ENCODE data around the gene PARD3. TPM values are rescaled to one million over a fixed set of nuclear protein-coding genes. Genes with fewer than 3 reads are reported as not detected.

The PARD3 gene
- total RNA-seq, 4 donors from 2014 or later = 115 to 226 (median 141) TPM

GRCh38 chr10:34384372-34384771 lies 430.7 kb downstream of the PARD3 start:
- no peak for DNase-seq (ENCODE audit: low spot score in 2 of 2)
- Histone ChIP-seq H3K36me3 (peaks cover 15% of the 10 kb centered on the region), H3K27me3 (no peaks in the 10 kb centered on the region), H3K9me3 (no peaks in the 10 kb centered on the region), H3K4me1 (no peaks in the 10 kb centered on the region), H3K4me3 (no peak overlapping the region), H3K27ac (no peak overlapping the region)
- no peak for TF ChIP-seq POLR2A (IDR thresholded peaks at IDR 0.05)
- TF ChIP-seq CTCF (IDR thresholded peaks at IDR 0.05) = no peak
- TF ChIP-seq EP300 (IDR thresholded peaks at IDR 0.05) = no peak
- no peak for TF ChIP-seq POLR2AphosphoS5 (IDR thresholded peaks at IDR 0.05)
- 88% methylated on average over 4 of the region's 4 CpGs for WGBS

- WGBS = 90% methylated on average over 10 of the region's 10 CpGs
- Histone ChIP-seq H3K36me3 (peaks cover 15% of the 10 kb centered on the region), H3K4me1 (no peaks in the 10 kb centered on the region), H3K27ac (no peak overlapping the region), H3K27me3 (no peaks in the 10 kb centered on the region), H3K4me3 (no peak overlapping the region), H3K9me3 (no peaks in the 10 kb centered on the region)
- TF ChIP-seq POLR2AphosphoS5 (IDR thresholded peaks at IDR 0.05) (no peak), EP300 (IDR thresholded peaks at IDR 0.05) (no peak), CTCF (IDR thresholded peaks at IDR 0.05) (no peak), POLR2A (IDR thresholded peaks at IDR 0.05) (no peak)
- no peak for DNase-seq (ENCODE audit: low spot score in 2 of 2)
Observed at GRCh38 chr10:34382626-34383025, 432.5 kb downstream of the PARD3 start.

DNA sequence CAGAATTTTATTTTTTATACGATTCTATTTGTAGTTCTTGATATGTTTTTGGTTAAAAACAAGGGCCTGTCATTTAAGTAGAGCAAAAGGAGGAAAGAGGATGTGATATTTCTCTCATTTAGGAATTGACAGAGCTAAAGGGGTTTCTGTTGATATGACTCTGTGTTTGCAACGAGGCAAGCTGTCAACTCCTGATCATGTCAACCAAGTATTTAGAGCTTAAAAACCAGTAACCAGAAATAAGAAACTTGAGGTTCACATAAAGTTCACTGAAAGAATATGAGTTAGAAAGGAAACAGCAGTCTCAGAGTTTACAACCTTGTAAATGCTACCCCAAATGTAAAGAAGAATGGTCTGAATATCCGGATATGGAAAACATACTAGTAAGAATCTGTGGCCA lies 434.2 kb downstream of the PARD3 start:
- peaks cover 15% of the 10 kb centered on the region for H3K36me3 ChIP-seq
- no peak overlapping the region for H3K27ac ChIP-seq
- 92% methylated on average over 3 of the region's 3 CpGs for WGBS
- no peaks in the 10 kb centered on the region for H3K4me1 ChIP-seq
- no peak overlapping the region for H3K4me3 ChIP-seq
- H3K27me3 ChIP-seq = no peaks in the 10 kb centered on the region
- TF ChIP-seq POLR2A (IDR thresholded peaks at IDR 0.05) = no peak
- TF ChIP-seq CTCF (IDR thresholded peaks at IDR 0.05) = no peak
- no peak for TF ChIP-seq POLR2AphosphoS5 (IDR thresholded peaks at IDR 0.05)
- no peak for TF ChIP-seq EP300 (IDR thresholded peaks at IDR 0.05)
- DNase-seq (ENCODE audit: low spot score in 2 of 2) = no peak
- H3K9me3 ChIP-seq = no peaks in the 10 kb centered on the region

- TF ChIP-seq EP300 (IDR thresholded peaks at IDR 0.05) (no peak), POLR2A (IDR thresholded peaks at IDR 0.05) (no peak), CTCF (IDR thresholded peaks at IDR 0.05) (no peak), POLR2AphosphoS5 (IDR thresholded peaks at IDR 0.05) (no peak)
- peaks cover 25% of the 10 kb centered on the region for H3K36me3 ChIP-seq
- H3K4me1 ChIP-seq = no peaks in the 10 kb centered on the region
- no peak overlapping the region for H3K4me3 ChIP-seq
- DNase-seq (ENCODE audit: low spot score in 2 of 2) = no peak
- no peaks in the 10 kb centered on the region for H3K27me3 ChIP-seq
- no peak overlapping the region for H3K27ac ChIP-seq
- H3K9me3 ChIP-seq = no peaks in the 10 kb centered on the region
Observed at GRCh38 chr10:34378297-34378696, 436.8 kb downstream of the PARD3 start.

GRCh38 chr10:34377833-34378232 lies 437.3 kb downstream of the PARD3 start:
- no peaks in the 10 kb centered on the region for H3K27me3 ChIP-seq
- no peak for DNase-seq (ENCODE audit: low spot score in 2 of 2)
- 94% methylated on average over 5 of the region's 5 CpGs for WGBS

More at GRCh38 chr10:34377833-34378232, 437.3 kb downstream of the PARD3 start:
- Histone ChIP-seq H3K36me3 (peaks cover 24% of the 10 kb centered on the region), H3K27ac (no peak overlapping the region), H3K4me1 (no peaks in the 10 kb centered on the region), H3K4me3 (no peak overlapping the region), H3K9me3 (no peaks in the 10 kb centered on the region)
- TF ChIP-seq POLR2A (IDR thresholded peaks at IDR 0.05) (no peak), CTCF (IDR thresholded peaks at IDR 0.05) (no peak), EP300 (IDR thresholded peaks at IDR 0.05) (no peak), POLR2AphosphoS5 (IDR thresholded peaks at IDR 0.05) (no peak)
